HEK293 (cell line): ENCODE results near the gene DDX23.
A peak's percentile ranks its signal among the peaks of the same experiment; 100 is the strongest.

Experiments used
- GFI1B ChIP-seq: fragments of 450-650 bp; formaldehyde crosslinking; IDR thresholded peaks from 2 replicates; pipeline ENCODE4 v1.5.1; 2016; ENCODE audit warnings: missing biosample characterization, missing genetic modification characterization
- MZF1 ChIP-seq: fragments of 450-650 bp; formaldehyde crosslinking; IDR thresholded peaks from 2 replicates; pipeline ENCODE4 v1.5.1; 2017; ENCODE audit warnings: missing biosample characterization, missing genetic modification characterization, borderline replicate concordance
- SP2 ChIP-seq: fragments of 450-650 bp; formaldehyde crosslinking; IDR thresholded peaks from 2 replicates; pipeline ENCODE4 v1.5.1; 2016; ENCODE audit warnings: missing biosample characterization, missing genetic modification characterization
- SP3 ChIP-seq: fragments of 450-650 bp; formaldehyde crosslinking; IDR thresholded peaks from 2 replicates; pipeline ENCODE4 v1.5.1; 2016; ENCODE audit warnings: missing biosample characterization, missing genetic modification characterization
- SP7 ChIP-seq: fragments of 450-650 bp; formaldehyde crosslinking; IDR thresholded peaks from 2 replicates; pipeline ENCODE4 v1.5.1; 2016; ENCODE audit warnings: missing biosample characterization, missing genetic modification characterization
- WT1 ChIP-seq: fragments of 450-650 bp; formaldehyde crosslinking; IDR thresholded peaks from 2 replicates; pipeline ENCODE4 v1.5.1; 2016; ENCODE audit warnings: missing biosample characterization, missing genetic modification characterization
- ZBTB11 ChIP-seq: fragments of 450-650 bp; formaldehyde crosslinking; conservative IDR thresholded peaks from 2 replicates; pipeline ENCODE4 v1.5.1; 2016; ENCODE audit warnings: low read depth, missing biosample characterization, missing genetic modification characterization
- ZFP3 ChIP-seq: fragments of 450-650 bp; formaldehyde crosslinking; IDR thresholded peaks from 2 replicates; pipeline ENCODE4 v1.5.1; 2016; ENCODE audit warnings: low read depth, missing biosample characterization, missing genetic modification characterization
- ZIC2 ChIP-seq: fragments of 450-650 bp; formaldehyde crosslinking; IDR thresholded peaks from 2 replicates; pipeline ENCODE4 v1.5.1; 2016; ENCODE audit warnings: missing biosample characterization, missing genetic modification characterization
- ZNF2 ChIP-seq: fragments of 450-650 bp; formaldehyde crosslinking; IDR thresholded peaks from 2 replicates; pipeline ENCODE4 v1.5.1; 2016; ENCODE audit warnings: missing biosample characterization, missing genetic modification characterization
- ZNF211 ChIP-seq: fragments of 450-650 bp; formaldehyde crosslinking; IDR thresholded peaks from 2 replicates; pipeline ENCODE4 v1.5.1; 2016; ENCODE audit warnings: low read depth, missing biosample characterization, missing genetic modification characterization
- ZNF366 ChIP-seq: fragments of 450-650 bp; formaldehyde crosslinking; conservative IDR thresholded peaks from 2 replicates; pipeline ENCODE4 v1.5.1; 2016; ENCODE audit warnings: missing biosample characterization, missing genetic modification characterization
- ZNF488 ChIP-seq: fragments of 450-650 bp; formaldehyde crosslinking; IDR thresholded peaks from 2 replicates; pipeline ENCODE4 v1.5.1; 2016; ENCODE audit warnings: missing biosample characterization, missing genetic modification characterization
- ZNF510 ChIP-seq: fragments of 450-650 bp; formaldehyde crosslinking; IDR thresholded peaks from 2 replicates; pipeline ENCODE4 v1.5.1; 2018; ENCODE audit warnings: mild to moderate bottlenecking, missing genetic modification characterization, missing biosample characterization; ENCODE audit not compliant: insufficient replicate concordance
- ZNF529 ChIP-seq: fragments of 450-650 bp; formaldehyde crosslinking; IDR thresholded peaks from 2 replicates; pipeline ENCODE4 v1.5.1; 2017; ENCODE audit warnings: missing genetic modification characterization, missing biosample characterization; ENCODE audit not compliant: insufficient replicate concordance
- ZNF530 ChIP-seq: fragments of 450-650 bp; formaldehyde crosslinking; IDR thresholded peaks from 2 replicates; pipeline ENCODE4 v1.5.1; 2016; ENCODE audit warnings: low read depth, missing biosample characterization, missing genetic modification characterization
- ZNF571 ChIP-seq: fragments of 450-650 bp; formaldehyde crosslinking; IDR thresholded peaks from 2 replicates; pipeline ENCODE4 v1.5.0; 2017; ENCODE audit warnings: missing biosample characterization, missing genetic modification characterization
- ZNF664 ChIP-seq: fragments of 450-650 bp; formaldehyde crosslinking; IDR thresholded peaks from 2 replicates; pipeline ENCODE4 v1.5.1; 2016; ENCODE audit warnings: missing biosample characterization, missing genetic modification characterization
- ZNF747 ChIP-seq: fragments of 450-650 bp; formaldehyde crosslinking; IDR thresholded peaks from 2 replicates; pipeline ENCODE4 v1.5.1; 2016; ENCODE audit warnings: missing biosample characterization, missing genetic modification characterization
- TF ChIP-seq, protein P1 (sequence below): fragments of 450-650 bp; formaldehyde crosslinking; IDR thresholded peaks from 2 replicates; pipeline ENCODE4 v1.5.1; 2017; ENCODE audit warnings: missing biosample characterization, mild to moderate bottlenecking, missing genetic modification characterization, moderate library complexity
- TF ChIP-seq, protein P2 (sequence below): fragments of 450-650 bp; formaldehyde crosslinking; IDR thresholded peaks from 2 replicates; pipeline ENCODE4 v1.5.1; 2016; ENCODE audit warnings: missing biosample characterization, missing genetic modification characterization
- TF ChIP-seq, protein P3 (sequence below): fragments of 450-650 bp; IDR thresholded peaks from 2 replicates; pipeline ENCODE4 v1.5.1; 2018; ENCODE audit warnings: missing biosample characterization, mild to moderate bottlenecking, missing genetic modification characterization
- TF ChIP-seq, protein P4 (sequence below): fragments of 450-650 bp; formaldehyde crosslinking; optimal IDR thresholded peaks from 2 replicates; pipeline ENCODE3; 2016; ENCODE audit warnings: missing biosample characterization, mild to moderate bottlenecking, missing genetic modification characterization
- TF ChIP-seq, protein P5 (sequence below): fragments of 450-650 bp; formaldehyde crosslinking; IDR thresholded peaks from 2 replicates; pipeline ENCODE4 v1.5.1; 2016; ENCODE audit warnings: missing biosample characterization, missing genetic modification characterization

Gene DDX23

GRCh38 chr12:48865281-48866051, 13.5 kb upstream of the DDX23 start, which contains the start of gene RND1 (continued):
- peak; percentile 73 for TF ChIP-seq WT1
- TF ChIP-seq ZNF530 (tag by site-specific recombination) = no peak
- TF ChIP-seq ZNF366 (tag by site-specific recombination) = peak; percentile 68
- TF ChIP-seq ZNF747 (tag by site-specific recombination) = no peak; the same call in 1 of the 2 replicates
- TF ChIP-seq GFI1B (tag by site-specific recombination) = 0 out of 2 replicates have a peak, but pooled peaks have one; percentile 6
- no peak for TF ChIP-seq ZNF211 (tag by site-specific recombination)
- peak; percentile 25 for TF ChIP-seq MZF1 (tag by site-specific recombination)
- TF ChIP-seq SP2 (tag by site-specific recombination) = peak; percentile 95
- no peak for TF ChIP-seq ZNF529 (tag by site-specific recombination)
- TF ChIP-seq, protein P1, sequence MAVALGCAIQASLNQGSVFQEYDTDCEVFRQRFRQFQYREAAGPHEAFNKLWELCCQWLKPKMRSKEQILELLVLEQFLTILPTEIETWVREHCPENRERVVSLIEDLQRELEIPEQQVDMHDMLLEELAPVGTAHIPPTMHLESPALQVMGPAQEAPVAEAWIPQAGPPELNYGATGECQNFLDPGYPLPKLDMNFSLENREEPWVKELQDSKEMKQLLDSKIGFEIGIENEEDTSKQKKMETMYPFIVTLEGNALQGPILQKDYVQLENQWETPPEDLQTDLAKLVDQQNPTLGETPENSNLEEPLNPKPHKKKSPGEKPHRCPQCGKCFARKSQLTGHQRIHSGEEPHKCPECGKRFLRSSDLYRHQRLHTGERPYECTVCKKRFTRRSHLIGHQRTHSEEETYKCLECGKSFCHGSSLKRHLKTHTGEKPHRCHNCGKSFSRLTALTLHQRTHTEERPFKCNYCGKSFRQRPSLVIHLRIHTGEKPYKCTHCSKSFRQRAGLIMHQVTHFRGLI (tag by site-specific recombination) = no peak
- TF ChIP-seq ZNF664 (tag by site-specific recombination) = no peak
- TF ChIP-seq SP7 (tag by site-specific recombination) = peak; percentile 69
- peak; percentile 47; the same call in 1 of the 2 replicates for TF ChIP-seq ZNF2 (tag by site-specific recombination)
- TF ChIP-seq, protein P2, sequence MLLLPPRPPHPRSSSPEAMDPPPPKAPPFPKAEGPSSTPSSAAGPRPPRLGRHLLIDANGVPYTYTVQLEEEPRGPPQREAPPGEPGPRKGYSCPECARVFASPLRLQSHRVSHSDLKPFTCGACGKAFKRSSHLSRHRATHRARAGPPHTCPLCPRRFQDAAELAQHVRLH = peak; percentile 14; the same call in 1 of the 2 replicates
- no peak for TF ChIP-seq ZNF571 (tag by site-specific recombination)
- TF ChIP-seq ZNF510 = no peak
- TF ChIP-seq ZFP3 (tag by site-specific recombination) = no peak
- peak; percentile 22; the same call in 1 of the 2 replicates for TF ChIP-seq ZIC2 (tag by site-specific recombination)
- TF ChIP-seq ZNF488 (tag by site-specific recombination) = no peak
- peak; percentile 71 for TF ChIP-seq SP3 (tag by site-specific recombination)
- TF ChIP-seq, protein P3, sequence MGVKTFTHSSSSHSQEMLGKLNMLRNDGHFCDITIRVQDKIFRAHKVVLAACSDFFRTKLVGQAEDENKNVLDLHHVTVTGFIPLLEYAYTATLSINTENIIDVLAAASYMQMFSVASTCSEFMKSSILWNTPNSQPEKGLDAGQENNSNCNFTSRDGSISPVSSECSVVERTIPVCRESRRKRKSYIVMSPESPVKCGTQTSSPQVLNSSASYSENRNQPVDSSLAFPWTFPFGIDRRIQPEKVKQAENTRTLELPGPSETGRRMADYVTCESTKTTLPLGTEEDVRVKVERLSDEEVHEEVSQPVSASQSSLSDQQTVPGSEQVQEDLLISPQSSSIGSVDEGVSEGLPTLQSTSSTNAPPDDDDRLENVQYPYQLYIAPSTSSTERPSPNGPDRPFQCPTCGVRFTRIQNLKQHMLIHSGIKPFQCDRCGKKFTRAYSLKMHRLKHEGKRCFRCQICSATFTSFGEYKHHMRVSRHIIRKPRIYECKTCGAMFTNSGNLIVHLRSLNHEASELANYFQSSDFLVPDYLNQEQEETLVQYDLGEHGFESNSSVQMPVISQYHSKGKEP = no peak
- TF ChIP-seq, protein P4, sequence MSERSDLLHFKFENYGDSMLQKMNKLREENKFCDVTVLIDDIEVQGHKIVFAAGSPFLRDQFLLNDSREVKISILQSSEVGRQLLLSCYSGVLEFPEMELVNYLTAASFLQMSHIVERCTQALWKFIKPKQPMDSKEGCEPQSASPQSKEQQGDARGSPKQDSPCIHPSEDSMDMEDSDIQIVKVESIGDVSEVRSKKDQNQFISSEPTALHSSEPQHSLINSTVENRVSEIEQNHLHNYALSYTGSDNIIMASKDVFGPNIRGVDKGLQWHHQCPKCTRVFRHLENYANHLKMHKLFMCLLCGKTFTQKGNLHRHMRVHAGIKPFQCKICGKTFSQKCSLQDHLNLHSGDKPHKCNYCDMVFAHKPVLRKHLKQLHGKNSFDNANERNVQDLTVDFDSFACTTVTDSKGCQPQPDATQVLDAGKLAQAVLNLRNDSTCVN (tag by site-specific recombination) = peak; percentile 32
- no peak for TF ChIP-seq ZBTB11
- TF ChIP-seq, protein P5, sequence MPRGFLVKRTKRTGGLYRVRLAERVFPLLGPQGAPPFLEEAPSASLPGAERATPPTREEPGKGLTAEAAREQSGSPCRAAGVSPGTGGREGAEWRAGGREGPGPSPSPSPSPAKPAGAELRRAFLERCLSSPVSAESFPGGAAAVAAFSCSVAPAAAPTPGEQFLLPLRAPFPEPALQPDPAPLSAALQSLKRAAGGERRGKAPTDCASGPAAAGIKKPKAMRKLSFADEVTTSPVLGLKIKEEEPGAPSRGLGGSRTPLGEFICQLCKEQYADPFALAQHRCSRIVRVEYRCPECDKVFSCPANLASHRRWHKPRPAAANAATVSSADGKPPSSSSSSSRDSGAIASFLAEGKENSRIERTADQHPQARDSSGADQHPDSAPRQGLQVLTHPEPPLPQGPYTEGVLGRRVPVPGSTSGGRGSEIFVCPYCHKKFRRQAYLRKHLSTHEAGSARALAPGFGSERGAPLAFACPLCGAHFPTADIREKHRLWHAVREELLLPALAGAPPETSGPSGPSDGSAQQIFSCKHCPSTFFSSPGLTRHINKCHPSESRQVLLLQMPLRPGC (tag by site-specific recombination) = peak; percentile 31; the same call in 1 of the 2 replicates
